GM19452 (cell line): ENCODE data around the gene DUOXA2.
"Not testable (repeated sequence)": the region's sequence is repeated elsewhere in the genome, so short reads cannot be mapped to it uniquely, and the experiment has no call there.

Source experiments
- ATAC-seq: cut with Tn5 transposase; IDR thresholded peaks from one replicate; pipeline ENCODE4 v1.9.1; 2021; ENCODE audit not compliant: unreplicated experiment

Gene DUOXA2

GRCh38 chr15:45134682-45135604, 20.8 kb downstream of the DUOXA2 start:
- ATAC-seq: no peak

GRCh38 chr15:45135705-45136377, 21.7 kb downstream of the DUOXA2 start:
- ATAC-seq: not testable (repeated sequence)

GRCh38 chr15:45136378-45136764, 22.2 kb downstream of the DUOXA2 start:
- ATAC-seq: no peak

- ATAC-seq: no peak
These were observed 23.6 kb downstream of the DUOXA2 start for GRCh38 chr15:45137703-45138102.

- no peak for ATAC-seq
These were observed 25.0 kb downstream of the DUOXA2 start for GRCh38 chr15:45138814-45139765.

GRCh38 chr15:45139770-45140169, 25.6 kb downstream of the DUOXA2 start:
- ATAC-seq: no peak

- ATAC-seq: no peak
These were observed 26.6 kb downstream of the DUOXA2 start for GRCh38 chr15:45140557-45141250.

GRCh38 chr15:45141386-45141785, 27.3 kb downstream of the DUOXA2 start:
- ATAC-seq: no peak

- ATAC-seq: no peak
These were observed 28.9 kb downstream of the DUOXA2 start for GRCh38 chr15:45143056-45143455.

- ATAC-seq: no peak
These were observed 29.8 kb downstream of the DUOXA2 start for GRCh38 chr15:45143946-45144345.

GRCh38 chr15:45144775-45145174, 30.6 kb downstream of the DUOXA2 start:
- no peak for ATAC-seq

GRCh38 chr15:45146405-45146804, 32.3 kb downstream of the DUOXA2 start:
- ATAC-seq: no peak

GRCh38 chr15:45147606-45148005, 33.5 kb downstream of the DUOXA2 start:
- no peak for ATAC-seq

- no peak for ATAC-seq
These were observed 34.2 kb downstream of the DUOXA2 start for GRCh38 chr15:45148076-45149059.

GRCh38 chr15:45149060-45149459, 34.9 kb downstream of the DUOXA2 start:
- no peak for ATAC-seq

GRCh38 chr15:45150481-45150880, 36.4 kb downstream of the DUOXA2 start:
- no peak for ATAC-seq

GRCh38 chr15:45150997-45151396, 36.9 kb downstream of the DUOXA2 start:
- no peak for ATAC-seq

- no peak for ATAC-seq
These were observed 38.1 kb downstream of the DUOXA2 start for GRCh38 chr15:45151998-45152828.
